ENCODE data around the gene PLEK. TPM values are rescaled to one million over a fixed set of nuclear protein-coding genes. Genes with fewer than 3 reads are reported as not detected.

Gene PLEK
- total and polyA plus RNA-seq, 4 donors, result 2.6 to 40.6 (median 4.6) TPM

- no peak for TF ChIP-seq CTCF (IDR thresholded peaks at IDR 0.05; ENCODE audit: low read depth, low read length, missing input control)
- no peak for TF ChIP-seq SP1 (IDR thresholded peaks at IDR 0.05)
Observed at GRCh38 chr2:68414452-68414851, 49.4 kb downstream of the PLEK start (continued).

- no peak for DNase-seq (ENCODE audit: low spot score)
- 78% methylated on average over 3 of the region's 3 CpGs for WGBS
- H3K9ac ChIP-seq (ENCODE audit: low read depth in 1 of 2, low read length in 2 of 2), result no peak overlapping the region
- no peak overlapping the region for H3K27ac ChIP-seq (ENCODE audit: low read depth in 1 of 2, low read length in 2 of 2)
- H3K36me3 ChIP-seq (ENCODE audit: control insufficient read depth in 4 of 4, insufficient read depth in 3 of 4, low read depth in 1 of 4, low read length in 3 of 4), result no peaks in the 10 kb centered on the region
- no peaks in the 10 kb centered on the region for H3K4me1 ChIP-seq (ENCODE audit: control insufficient read depth in 4 of 4, insufficient read depth in 4 of 4, low read length in 3 of 4)
- no peaks in the 10 kb centered on the region for H3K9me3 ChIP-seq (ENCODE audit: control insufficient read depth in 4 of 4, low read length in 3 of 4)
- no peak overlapping the region for H3K4me3 ChIP-seq (ENCODE audit: low read depth in 1 of 3, low read length in 3 of 3)
- TF ChIP-seq REST (IDR thresholded peaks at IDR 0.05) (no peak), JUND (IDR thresholded peaks at IDR 0.05) (no peak), FOXA1 (IDR thresholded peaks at IDR 0.05) (no peak), ZBTB33 (IDR thresholded peaks at IDR 0.05) (no peak), YY1 (IDR thresholded peaks at IDR 0.05) (no peak), SP1 (IDR thresholded peaks at IDR 0.05) (no peak), GABPA (IDR thresholded peaks at IDR 0.05 in 1 of 2, conservative IDR thresholded peaks at IDR 0.05 in 1 of 2) (no peak), HNF4G (IDR thresholded peaks at IDR 0.05) (no peak), ATF3 (IDR thresholded peaks at IDR 0.05) (no peak), EGR1 (IDR thresholded peaks at IDR 0.05; ENCODE audit: low read depth in 2 of 2) (no peak), TAF1 (conservative IDR thresholded peaks at IDR 0.05) (no peak), HNF4A (conservative IDR thresholded peaks at IDR 0.05) (no peak), RXRA (IDR thresholded peaks at IDR 0.05) (no peak), MAX (IDR thresholded peaks at IDR 0.05) (no peak), RAD21 (IDR thresholded peaks at IDR 0.05) (no peak)
- H3K27me3 ChIP-seq (ENCODE audit: control insufficient read depth in 4 of 4, insufficient read depth in 4 of 4, low read length in 3 of 4), result no peaks in the 10 kb centered on the region
Observed at GRCh38 chr2:68414876-68415275, 49.8 kb downstream of the PLEK start.
